ENCODE measurements around the gene BMI1. TPM values are rescaled to one million over a fixed set of nuclear protein-coding genes. Genes with fewer than 3 reads are reported as not detected.

BMI1 gene
- total RNA-seq (10 to 100 TPM; 26.1 to 44.1 (median 34.5) TPM), polyA plus RNA-seq (10 to 100 TPM; 15.0 to 19.0 TPM)
- long read RNA-seq, donor 1, transcript BMI1-201 (10 exons, 3,428 nt) = major isoform, 72 of 83 reads
- long read RNA-seq, donor 1, partial matches to known transcripts = 2 of 83 reads
- long read RNA-seq, donor 1, other reads (novel, unspliced or antisense) = 9 of 83 reads
- long read RNA-seq, donor 2, transcript BMI1-201 (10 exons, 3,428 nt) = major isoform, 59 of 66 reads
- long read RNA-seq, donor 2, partial matches to known transcripts = 0 of 66 reads
- long read RNA-seq, donor 2, other reads (novel, unspliced or antisense) = 7 of 66 reads
- long read RNA-seq, donor 3, transcript BMI1-201 (10 exons, 3,428 nt) = major isoform, 21 of 30 reads
- long read RNA-seq, donor 3, partial matches to known transcripts = 4 of 30 reads
- long read RNA-seq, donor 3, other reads (novel, unspliced or antisense) = 5 of 30 reads

- H3K27ac ChIP-seq = peak within 1 kb of the TSS; percentile 88 to 97 (median 95)
- H3K4me1 ChIP-seq = peaks cover 3 to 63% (median 59%) of the 10 kb centered on the region in 9 donors
- peak; percentile 78 to 87 for DNase-seq
- H3K27me3 ChIP-seq = peaks cover 0 to 33% (median 5%) of the 10 kb centered on the region in 7 donors
- intact Hi-C loops (cut with DNase I) = loop anchor here in 5 of 10 donors (5.0 to 10.0 kb wide), 6 partner anchors 93 to 826 kb away; partner anchors contain the start of genes DNAJC1 (in 1 of the 5) and PIP4K2A (in 1 of the 5)
- ATAC-seq = peak; percentile 71 to 88 (median 79)
- TF ChIP-seq CTCF (IDR thresholded peaks at IDR 0.05) = peak in 1 of 9 donors; percentile 10
- WGBS, 2 donors = 0 to 1% methylated on average over 22 to 71 of the region's 85 CpGs
- no peaks in the 10 kb centered on the region for H3K9me3 ChIP-seq
- H3K4me3 ChIP-seq = peak within 1 kb of the TSS; percentile 74 to 96 (median 92)
- H3K36me3 ChIP-seq = no peaks in the 10 kb centered on the region
These were observed at the start of gene BMI1 for GRCh38 chr10:22320591-22321155. TSS of gene BMI1 (plus strand) at chr10:22321099. CDS start at chr10:22326450, 5,351 bp downstream.

- intact Hi-C loops (cut with DNase I) = no loop called here
- Histone ChIP-seq H3K9me3 (no peaks in the 10 kb centered on the region), H3K4me1 (no peaks in the 10 kb centered on the region), H3K27me3 (peaks cover 0 to 8% (median 3%) of the 10 kb centered on the region in 7 donors), H3K4me3 (no peak overlapping the region), H3K27ac (no peak overlapping the region), H3K36me3 (no peaks in the 10 kb centered on the region)
- 87 to 91% methylated on average over 6 of the region's 6 CpGs for WGBS, 2 donors
- DNase-seq = no peak
- TF ChIP-seq CTCF (IDR thresholded peaks at IDR 0.05) = no peak
- no peak for ATAC-seq
These were observed 49.1 kb upstream of the BMI1 start for GRCh38 chr10:22271786-22272185.

- Histone ChIP-seq H3K4me1 (no peaks in the 10 kb centered on the region), H3K36me3 (no peaks in the 10 kb centered on the region), H3K27me3 (peaks cover 0 to 28% (median 0%) of the 10 kb centered on the region in 7 donors), H3K27ac (no peak overlapping the region), H3K9me3 (no peaks in the 10 kb centered on the region), H3K4me3 (no peak overlapping the region)
- ATAC-seq (no peak), DNase-seq (no peak)
- TF ChIP-seq CTCF (IDR thresholded peaks at IDR 0.05) = no peak
- 92 to 96% methylated on average over 4 of the region's 4 CpGs for WGBS, 2 donors
- intact Hi-C loops (cut with DNase I) = no loop called here
These were observed 42.5 kb upstream of the BMI1 start for GRCh38 chr10:22278441-22278782.

GRCh38 chr10:22280078-22280477, 40.8 kb upstream of the BMI1 start:
- Histone ChIP-seq H3K4me3 (no peak overlapping the region), H3K27me3 (peaks cover 0 to 26% (median 3%) of the 10 kb centered on the region in 7 donors), H3K27ac (no peak overlapping the region), H3K4me1 (no peaks in the 10 kb centered on the region), H3K36me3 (no peaks in the 10 kb centered on the region), H3K9me3 (no peaks in the 10 kb centered on the region)
- 34 to 45% methylated on average over 6 of the region's 6 CpGs for WGBS, 2 donors
- DNase-seq = no peak
- intact Hi-C loops (cut with DNase I) = no loop called here
- ATAC-seq = no peak
- no peak for TF ChIP-seq CTCF (IDR thresholded peaks at IDR 0.05)

Measured in heart right ventricle (tissue), 16 donors.